NCI-H526 (cell line): Measurements from ENCODE around the gene PLIN4.

ENCODE experiments used
- DNase-seq, 2 experiments: peaks; one replicate each; lab custom pipeline; 2025; lab: John Stamatoyannopoulos, UW

The PLIN4 gene

GRCh38 chr19:4492337-4493103, 25.8 kb downstream of the PLIN4 start:
- no peak for DNase-seq

GRCh38 chr19:4491446-4491845, 26.8 kb downstream of the PLIN4 start:
- DNase-seq: no peak

- no peak for DNase-seq
Measured at GRCh38 chr19:4488496-4488895, 29.8 kb downstream of the PLIN4 start.

- DNase-seq: no peak
Measured at GRCh38 chr19:4487572-4487971, 30.7 kb downstream of the PLIN4 start.

- no peak for DNase-seq
Measured at GRCh38 chr19:4483385-4483784, 34.9 kb downstream of the PLIN4 start.

GRCh38 chr19:4482721-4483364, 35.4 kb downstream of the PLIN4 start:
- DNase-seq: no peak

- no peak for DNase-seq
Measured at GRCh38 chr19:4477034-4477801, 41.1 kb downstream of the PLIN4 start.

GRCh38 chr19:4474514-4475022, 43.7 kb downstream of the PLIN4 start:
- DNase-seq: peak; percentile 38 to 73

- DNase-seq: no peak
Measured at GRCh38 chr19:4473763-4474513, 44.3 kb downstream of the PLIN4 start.

- DNase-seq: no peak
Measured at GRCh38 chr19:4473011-4473762, 45.1 kb downstream of the PLIN4 start.

- DNase-seq: no peak
Measured at GRCh38 chr19:4472174-4472974, 45.9 kb downstream of the PLIN4 start, which contains the start of gene HDGFL2. Gene HDGFL2, plus strand, starts transcription at chr19:4472297. Its CDS starts 54 bp downstream, at chr19:4472351.

- peak; percentile 99 to 100 for DNase-seq
Measured at GRCh38 chr19:4471403-4472173, 46.7 kb downstream of the PLIN4 start.

GRCh38 chr19:4467835-4468234, 50.5 kb downstream of the PLIN4 start:
- DNase-seq: no peak

- no peak for DNase-seq
Measured at GRCh38 chr19:4464815-4465581, 53.3 kb downstream of the PLIN4 start.

- DNase-seq: peak; percentile 83 to 94
Measured at GRCh38 chr19:4457654-4458395, 60.5 kb downstream of the PLIN4 start, which contains the start of gene UBXN6. Gene UBXN6, minus strand, starts transcription at chr19:4457794. Its CDS starts 97 bp downstream, at chr19:4457697.

- peak in 1 of 2 experiments; percentile 45 for DNase-seq
Measured at GRCh38 chr19:4456843-4457653, 61.2 kb downstream of the PLIN4 start.

GRCh38 chr19:4456476-4456842, 61.8 kb downstream of the PLIN4 start:
- no peak for DNase-seq
